GM12891 (cell line): ENCODE data around the gene MVB12B.

Experiments used
- POLR2A ChIP-seq: IDR thresholded peaks from 2 replicates; pipeline ENCODE4 v1.6.1; 2011; ENCODE audit warnings: low read depth, low read length, control low read depth
- POLR2AphosphoS5 ChIP-seq: IDR thresholded peaks from 2 replicates; pipeline ENCODE4 v1.6.1; 2011; ENCODE audit warnings: low read depth, low read length, control low read depth

GRCh38 chr9:126320158-126320922, 6.3 kb upstream of the MVB12B start:
- no peak for TF ChIP-seq POLR2A
- TF ChIP-seq POLR2AphosphoS5, result no peak
